Activated naive CD4-positive, alpha-beta T cell treated with anti-CD3 and anti-CD28 coated beads for 36 hours (primary cell): ENCODE results near the gene CSRP1. TPM values are rescaled to one million over a fixed set of nuclear protein-coding genes. Genes with fewer than 3 reads are reported as not detected.
"Not testable (repeated sequence)": the region's sequence is repeated elsewhere in the genome, so short reads cannot be mapped to it uniquely, and the experiment has no call there.

ENCODE experiments used
- CTCF ChIA-PET: fragments of 350-600 bp; sonication (Branson Sonifier 250); formaldehyde crosslinking; loops from one replicate; lab custom pipeline; 2021; ENCODE audit warnings: antibody characterized with exemption; lab: Charles Lee
- DNase-seq: peaks from one replicate; pipeline ENCODE4 v3.0.0-alpha.2; 2020
- H3K27ac Mint-ChIP-seq: one replicate; pipeline ENCODE4 v1.8.0; 2021; ENCODE audit warnings: mild to moderate bottlenecking, mixed read lengths
- H3K27me3 Mint-ChIP-seq: one replicate; pipeline ENCODE4 v1.8.0; 2021; ENCODE audit warnings: low read depth, mixed read lengths
- H3K36me3 Mint-ChIP-seq: one replicate; pipeline ENCODE4 v1.8.0; 2021; ENCODE audit warnings: low read depth, mixed read lengths
- H3K4me1 Mint-ChIP-seq: one replicate; pipeline ENCODE4 v1.8.0; 2021; ENCODE audit warnings: low read depth, mixed read lengths
- H3K4me3 Mint-ChIP-seq: one replicate; pipeline ENCODE4 v1.8.0; 2021; ENCODE audit warnings: mild to moderate bottlenecking, moderate library complexity, mixed read lengths
- H3K9me3 Mint-ChIP-seq: one replicate; pipeline ENCODE4 v1.8.0; 2021; ENCODE audit warnings: mixed read lengths
- intact Hi-C: fragments of 100-400 bp; cut with micrococcal nuclease; formaldehyde crosslinking; loops from one replicate; pipeline ENCODE4 v1.15.1; 2023
- total RNA-seq, 2 experiments: library from RNA; stranded (reverse); gene quantifications; one replicate each; pipeline ENCODE4 v1.2.3, GENCODE V29; 2021

The CSRP1 gene
- total RNA-seq, 2 experiments from 2014 or later: 35.7 to 36.6 TPM

DNA sequence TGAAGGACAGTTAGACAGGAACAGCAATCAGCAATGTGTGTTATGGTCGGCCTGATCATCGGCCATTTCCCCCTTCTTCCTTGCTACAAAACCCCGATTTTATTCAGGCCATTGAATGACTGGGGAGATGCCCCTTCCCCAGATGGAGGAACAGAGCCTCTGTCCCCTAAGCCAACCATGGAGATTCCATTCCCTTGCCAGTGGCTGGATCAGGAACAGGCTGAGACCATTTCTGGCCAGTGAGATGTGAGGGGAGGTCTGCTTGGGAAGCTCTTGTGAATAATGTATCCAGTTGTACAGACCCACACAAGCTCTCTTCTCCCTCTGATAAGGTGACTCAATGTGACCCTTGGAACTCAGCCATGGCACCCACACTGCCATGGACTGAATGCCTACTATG, 7.7 kb downstream of the CSRP1 start:
- CTCF ChIA-PET: interaction anchor here (3.0 to 7.5 kb wide), 2 partner anchors 14 to 17 kb away, joined by 14 to 45 read pairs; no protein-coding TSS in a partner anchor
- Mint-ChIP-seq H3K27me3 (no peaks in the 10 kb centered on the region), H3K4me1 (peaks cover 11% of the 10 kb centered on the region), H3K36me3 (peaks cover 13% of the 10 kb centered on the region), H3K27ac (no peak overlapping the region), H3K4me3 (no peak overlapping the region), H3K9me3 (no peaks in the 10 kb centered on the region)
- no peak for DNase-seq
- intact Hi-C loops: no loop called here

GRCh38 chr1:201498621-201499020, 8.3 kb downstream of the CSRP1 start:
- H3K4me1 Mint-ChIP-seq: peaks cover 7% of the 10 kb centered on the region
- intact Hi-C loops: no loop called here
- H3K27ac Mint-ChIP-seq: no peak overlapping the region
- no peak for DNase-seq
- H3K9me3 Mint-ChIP-seq: no peaks in the 10 kb centered on the region
- H3K36me3 Mint-ChIP-seq: peaks cover 17% of the 10 kb centered on the region
- no peak overlapping the region for H3K4me3 Mint-ChIP-seq
- no peaks in the 10 kb centered on the region for H3K27me3 Mint-ChIP-seq
- CTCF ChIA-PET: interaction anchor here (1.5 to 7.5 kb wide), 3 partner anchors 14 to 17 kb away, joined by 5 to 45 read pairs (median 14); no protein-coding TSS in a partner anchor

- Mint-ChIP-seq H3K27ac (no peak overlapping the region), H3K36me3 (peaks cover 22% of the 10 kb centered on the region), H3K4me3 (no peak overlapping the region), H3K4me1 (peaks cover 2% of the 10 kb centered on the region), H3K27me3 (no peaks in the 10 kb centered on the region), H3K9me3 (no peaks in the 10 kb centered on the region)
- no peak for DNase-seq
- CTCF ChIA-PET: interaction anchor here (1.5 to 7.5 kb wide), 2 partner anchors 15 to 16 kb away, joined by 5 to 45 read pairs; no protein-coding TSS in a partner anchor
- intact Hi-C loops: no loop called here
Observed at GRCh38 chr1:201497935-201498509, 8.9 kb downstream of the CSRP1 start.

DNA sequence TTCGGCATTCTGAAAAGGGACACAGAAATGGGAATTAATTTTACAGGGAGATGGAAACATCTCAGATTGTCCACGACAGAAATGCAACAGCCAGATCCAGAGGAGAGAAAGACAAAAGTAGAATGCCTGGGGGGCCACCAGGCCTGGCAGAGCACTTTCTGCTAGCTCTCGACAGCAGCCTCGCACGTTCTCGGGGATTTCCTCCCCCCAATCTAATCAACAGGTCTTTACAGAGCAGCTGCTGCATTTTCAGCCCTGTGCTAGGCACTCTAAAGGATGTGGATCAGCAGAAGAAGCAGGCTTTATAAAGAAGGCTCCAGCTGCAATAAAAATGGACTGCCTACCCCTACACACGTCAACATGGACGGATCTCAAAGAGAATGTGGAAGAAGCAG, 10.6 kb downstream of the CSRP1 start:
- Mint-ChIP-seq H3K4me3 (no peak overlapping the region), H3K4me1 (no peaks in the 10 kb centered on the region), H3K36me3 (peaks cover 27% of the 10 kb centered on the region), H3K9me3 (no peaks in the 10 kb centered on the region), H3K27ac (no peak overlapping the region), H3K27me3 (no peaks in the 10 kb centered on the region)
- CTCF ChIA-PET: interaction anchor here (4.5 to 7.5 kb wide), 2 partner anchors 14 to 16 kb away, joined by 19 to 45 read pairs; no protein-coding TSS in a partner anchor
- no peak for DNase-seq
- intact Hi-C loops: no loop called here

GRCh38 chr1:201495551-201496295, 11.2 kb downstream of the CSRP1 start:
- CTCF ChIA-PET: interaction anchor here (1.0 to 7.5 kb wide), 3 partner anchors 14 to 45 kb away, joined by 4 to 45 read pairs (median 19); no protein-coding TSS in a partner anchor
- no peaks in the 10 kb centered on the region for H3K4me1 Mint-ChIP-seq
- H3K9me3 Mint-ChIP-seq: no peaks in the 10 kb centered on the region
- DNase-seq: no peak
- no peaks in the 10 kb centered on the region for H3K27me3 Mint-ChIP-seq
- H3K27ac Mint-ChIP-seq: no peak overlapping the region
- H3K36me3 Mint-ChIP-seq: peaks cover 27% of the 10 kb centered on the region
- H3K4me3 Mint-ChIP-seq: no peak overlapping the region
- intact Hi-C loops: no loop called here

- CTCF ChIA-PET: interaction anchor here (4.5 to 7.5 kb wide), 2 partner anchors 12 to 19 kb away, joined by 19 to 45 read pairs; no protein-coding TSS in a partner anchor
- peaks cover 27% of the 10 kb centered on the region for H3K36me3 Mint-ChIP-seq
- no peaks in the 10 kb centered on the region for H3K4me1 Mint-ChIP-seq
- H3K27ac Mint-ChIP-seq: no peak overlapping the region
- DNase-seq: no peak
- H3K4me3 Mint-ChIP-seq: no peak overlapping the region
- no peaks in the 10 kb centered on the region for H3K9me3 Mint-ChIP-seq
- no peaks in the 10 kb centered on the region for H3K27me3 Mint-ChIP-seq
- intact Hi-C loops: no loop called here
Observed at GRCh38 chr1:201493757-201494617, 12.9 kb downstream of the CSRP1 start.

- DNase-seq, H3K4me1 Mint-ChIP-seq, H3K27me3 Mint-ChIP-seq, intact Hi-C loops, H3K9me3 Mint-ChIP-seq, H3K27ac Mint-ChIP-seq, H3K4me3 Mint-ChIP-seq: not testable (repeated sequence)
- CTCF ChIA-PET: interaction anchor here (0.6 to 7.5 kb wide), 3 partner anchors 11 to 230 kb away, joined by 3 to 45 read pairs (median 19); no protein-coding TSS in a partner anchor
- peaks cover 27% of the 10 kb centered on the region for H3K36me3 Mint-ChIP-seq
Observed at GRCh38 chr1:201493026-201493656, 13.8 kb downstream of the CSRP1 start.

DNA sequence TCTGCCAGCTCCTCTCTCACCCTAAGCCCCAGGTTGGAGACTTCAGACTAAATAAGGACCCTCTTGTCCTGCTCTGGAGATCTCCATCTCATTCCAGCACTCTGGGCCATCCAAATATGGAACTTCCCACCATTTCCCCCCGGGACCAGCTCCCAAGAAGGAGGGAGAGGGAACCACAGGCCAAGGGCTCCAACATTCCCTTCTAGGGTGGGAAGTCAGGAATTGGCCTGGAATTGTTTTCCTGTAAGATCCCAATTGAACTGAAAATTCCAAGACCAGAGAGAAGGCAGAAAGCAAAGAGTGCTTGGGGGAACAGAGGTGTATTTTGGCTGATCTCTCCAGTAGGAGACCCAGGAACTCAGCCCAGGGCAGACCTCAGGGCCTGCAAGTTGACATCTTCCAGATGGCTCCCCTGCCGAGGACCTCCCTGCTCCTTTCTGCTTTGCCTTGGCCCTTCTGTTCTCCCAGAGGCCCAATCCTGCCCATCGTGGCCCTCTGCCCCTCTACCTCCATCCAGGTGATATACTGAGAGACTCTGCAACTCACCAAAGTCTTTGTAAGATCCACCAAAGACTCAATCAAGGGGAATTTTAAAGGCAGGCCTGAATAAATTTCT, 14.9 kb downstream of the CSRP1 start:
- CTCF ChIA-PET: interaction anchor here (1.9 to 3.2 kb wide), 2 partner anchors 10 to 20 kb away, joined by 7 to 19 read pairs; no protein-coding TSS in a partner anchor
- no peak overlapping the region for H3K4me3 Mint-ChIP-seq
- no peak for DNase-seq
- H3K36me3 Mint-ChIP-seq: peaks cover 27% of the 10 kb centered on the region
- intact Hi-C loops: no loop called here
- no peaks in the 10 kb centered on the region for H3K4me1 Mint-ChIP-seq
- no peak overlapping the region for H3K27ac Mint-ChIP-seq
- H3K27me3 Mint-ChIP-seq: no peaks in the 10 kb centered on the region
- H3K9me3 Mint-ChIP-seq: no peaks in the 10 kb centered on the region

DNA sequence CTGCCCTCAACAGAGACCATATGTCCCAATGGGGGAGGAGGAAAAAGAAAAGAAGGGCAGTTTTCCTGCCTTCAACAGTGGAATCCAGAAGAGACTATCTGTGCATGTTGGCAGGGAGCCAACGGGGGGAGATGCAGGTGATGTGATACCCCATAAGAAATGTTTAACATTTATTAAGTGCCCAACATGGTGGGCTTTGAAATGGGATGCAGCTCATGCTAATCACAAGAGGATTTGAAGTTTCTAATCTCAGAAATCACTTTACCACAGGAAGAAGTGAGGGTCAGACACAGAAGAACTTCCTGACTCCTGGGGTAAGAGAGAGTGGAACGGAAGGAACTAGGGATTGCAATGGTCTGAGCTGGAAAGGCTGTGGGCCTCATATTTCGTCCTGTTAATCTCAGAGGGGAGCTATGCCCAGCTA, 16.2 kb downstream of the CSRP1 start:
- no peak overlapping the region for H3K27ac Mint-ChIP-seq

GRCh38 chr1:201489643-201490261, 17.2 kb downstream of the CSRP1 start:
- H3K27ac Mint-ChIP-seq: no peak overlapping the region
- CTCF ChIA-PET: interaction anchor here (0.6 to 3.2 kb wide), 3 partner anchors 8 to 710 kb away, joined by 3 to 19 read pairs (median 5); no protein-coding TSS in a partner anchor
- intact Hi-C loops: no loop called here
- no peaks in the 10 kb centered on the region for H3K9me3 Mint-ChIP-seq
- no peak overlapping the region for H3K4me3 Mint-ChIP-seq
- no peak for DNase-seq
- no peaks in the 10 kb centered on the region for H3K27me3 Mint-ChIP-seq
- peaks cover 22% of the 10 kb centered on the region for H3K36me3 Mint-ChIP-seq
- no peaks in the 10 kb centered on the region for H3K4me1 Mint-ChIP-seq

More for the DNA sequence above, 16.2 kb downstream of the CSRP1 start:
- no peaks in the 10 kb centered on the region for H3K27me3 Mint-ChIP-seq
- no peaks in the 10 kb centered on the region for H3K9me3 Mint-ChIP-seq
- no peak for DNase-seq
- intact Hi-C loops: no loop called here
- H3K4me3 Mint-ChIP-seq: no peak overlapping the region
- no peaks in the 10 kb centered on the region for H3K4me1 Mint-ChIP-seq
- H3K36me3 Mint-ChIP-seq: peaks cover 25% of the 10 kb centered on the region
- CTCF ChIA-PET: interaction anchor here (1.4 to 3.2 kb wide), 3 partner anchors 9 to 43 kb away, joined by 4 to 19 read pairs (median 7); no protein-coding TSS in a partner anchor
